ENCODE results near the gene SMC2. TPM values are rescaled to one million over a fixed set of nuclear protein-coding genes. Genes with fewer than 3 reads are reported as not detected.

SMC2 gene
- polyA plus RNA-seq (2013, experiment 1 of 2; ENCODE audit: insufficient read length), result 15.4 TPM
- 17.9 TPM for polyA plus RNA-seq (2013, experiment 2 of 2; ENCODE audit: insufficient read length)

GRCh38 chr9:104093647-104094533 lies at the start of gene SMC2:
Gene SMC2, plus strand, starts transcription at chr9:104094309. Its CDS starts 1,076 bp downstream, at chr9:104095385.
- peak; percentile 91 for DNase-seq

GRCh38 chr9:104068546-104068945 lies 25.6 kb upstream of the SMC2 start:
- no peak for DNase-seq

DNA sequence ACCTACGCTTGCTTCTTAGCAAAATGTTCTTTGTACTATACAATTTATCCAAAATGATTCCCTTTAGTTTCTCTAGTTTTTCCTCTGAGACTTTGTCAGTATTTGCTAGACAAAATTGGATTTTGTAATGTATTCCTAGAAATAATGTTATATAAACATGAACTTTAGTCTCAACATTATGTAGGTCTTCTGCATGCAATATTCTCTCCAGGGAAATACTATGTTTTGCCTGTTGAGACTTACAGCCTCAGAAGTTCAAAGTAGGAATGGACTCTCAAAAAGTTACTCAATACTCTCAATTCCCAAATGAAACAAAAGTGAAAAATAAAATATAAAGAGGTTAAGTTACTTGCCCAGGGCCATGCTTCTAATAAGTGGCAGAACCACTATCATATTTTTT lies 24.8 kb upstream of the SMC2 start:
- no peak for DNase-seq

DNA sequence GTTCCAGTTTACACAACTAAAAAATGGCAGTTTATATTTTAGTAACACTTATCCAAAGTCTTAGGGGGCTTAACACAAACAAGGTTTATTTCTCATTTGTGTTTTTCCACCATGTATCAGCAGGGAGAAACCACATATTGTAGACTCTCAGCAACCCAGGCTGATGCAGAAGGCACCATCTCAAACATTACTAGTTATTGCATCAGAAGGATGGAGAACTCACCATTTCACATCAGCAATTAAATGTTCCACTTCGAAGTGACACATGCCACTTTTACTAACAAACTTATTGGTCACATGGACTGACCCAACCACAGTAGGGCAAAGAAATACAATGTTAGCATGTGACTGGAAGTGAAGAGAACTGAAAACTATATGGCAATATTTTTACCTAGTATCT lies 22.5 kb upstream of the SMC2 start:
- DNase-seq, result no peak

DNA sequence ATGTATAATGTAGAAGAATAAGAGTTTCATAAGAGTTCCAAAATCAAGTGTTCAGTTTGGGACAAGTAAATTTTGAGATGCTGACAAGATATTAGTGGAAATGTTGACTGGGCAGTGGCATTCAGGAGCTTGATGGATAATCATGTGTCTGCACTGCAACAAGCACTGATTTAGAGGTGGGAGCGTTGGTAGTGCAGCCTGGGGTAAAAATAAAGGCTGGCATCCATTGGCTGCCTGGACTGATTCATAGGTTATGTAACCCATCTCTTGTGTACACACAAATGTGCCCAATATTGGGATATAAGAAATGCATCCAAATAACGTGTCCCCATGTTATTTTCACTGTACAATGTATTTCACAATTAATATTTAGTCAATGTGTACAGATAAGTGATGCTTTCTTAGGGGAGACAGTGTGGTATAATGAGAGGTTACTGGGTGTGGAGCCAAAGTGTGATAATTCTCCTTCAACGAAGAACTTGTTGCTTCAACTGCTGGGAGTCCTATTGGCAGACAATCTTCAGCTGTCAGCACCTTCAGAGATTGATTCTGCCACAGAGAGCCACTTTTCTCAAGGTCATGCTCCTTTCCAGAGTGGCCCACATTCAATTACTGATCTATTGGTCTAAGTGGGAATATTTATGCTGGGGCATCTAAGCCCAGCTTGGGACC lies 20.9 kb upstream of the SMC2 start:
- DNase-seq, result no peak

DNA sequence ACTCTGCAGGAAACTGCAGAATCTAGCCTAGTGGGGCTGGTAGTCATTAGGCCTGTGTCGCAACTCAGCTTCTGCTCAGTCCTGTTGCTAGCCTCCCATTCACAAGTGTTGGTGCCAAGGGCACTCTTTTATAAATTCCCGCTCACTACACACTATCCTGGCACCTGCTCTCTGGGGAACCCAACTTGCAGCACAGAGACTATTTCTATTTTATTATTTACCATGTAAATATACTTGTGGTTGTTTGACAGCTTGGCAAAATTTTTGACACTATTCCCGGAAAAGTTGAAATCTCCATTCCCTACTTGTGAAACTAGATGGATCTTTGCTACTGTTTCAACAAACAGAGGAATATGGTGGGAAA lies 20.4 kb upstream of the SMC2 start:
- DNase-seq, result no peak

DNA sequence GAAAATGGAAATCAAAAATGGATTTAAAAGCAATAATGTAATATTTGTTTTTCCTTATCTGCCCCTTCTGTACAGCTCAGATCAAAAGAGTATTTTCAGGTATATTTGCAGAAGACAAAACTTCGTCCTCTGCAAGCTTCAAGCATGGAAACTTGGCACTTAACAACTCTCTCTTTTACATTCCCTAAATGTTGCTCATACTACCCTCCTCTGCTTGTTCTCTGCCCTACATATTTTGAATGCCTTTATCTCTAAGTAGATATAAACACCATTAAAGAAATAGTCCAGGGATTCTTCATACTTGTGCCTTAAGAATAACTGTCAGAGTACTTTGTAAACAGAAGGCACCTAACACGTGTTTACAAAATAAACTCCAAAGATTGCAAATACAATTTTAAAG lies 19.2 kb upstream of the SMC2 start:
- DNase-seq, result peak; percentile 61

GRCh38 chr9:104075801-104076753 lies 18.0 kb upstream of the SMC2 start:
- DNase-seq, result peak; percentile 81

- DNase-seq, result no peak
These were observed 15.5 kb upstream of the SMC2 start for GRCh38 chr9:104078596-104078995.

DNA sequence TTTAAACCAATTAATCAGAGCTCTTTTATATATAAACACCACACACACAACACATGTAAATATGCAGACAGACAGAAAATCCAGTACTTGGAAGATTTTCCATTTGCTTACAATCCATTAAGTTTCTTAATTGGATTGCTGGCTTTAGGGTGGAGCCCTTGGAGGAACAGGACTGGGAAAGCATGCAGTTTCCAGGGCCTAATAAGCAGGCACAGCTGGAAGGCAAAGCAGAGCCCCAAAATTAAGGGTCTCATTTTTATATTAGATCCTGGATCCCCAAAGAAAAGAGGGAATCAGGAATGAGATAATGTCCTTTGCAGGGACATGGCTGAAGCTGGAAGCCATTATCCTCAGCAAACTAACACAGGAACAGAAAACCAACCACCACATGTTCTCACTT lies 13.1 kb upstream of the SMC2 start:
- DNase-seq, result no peak

DNA sequence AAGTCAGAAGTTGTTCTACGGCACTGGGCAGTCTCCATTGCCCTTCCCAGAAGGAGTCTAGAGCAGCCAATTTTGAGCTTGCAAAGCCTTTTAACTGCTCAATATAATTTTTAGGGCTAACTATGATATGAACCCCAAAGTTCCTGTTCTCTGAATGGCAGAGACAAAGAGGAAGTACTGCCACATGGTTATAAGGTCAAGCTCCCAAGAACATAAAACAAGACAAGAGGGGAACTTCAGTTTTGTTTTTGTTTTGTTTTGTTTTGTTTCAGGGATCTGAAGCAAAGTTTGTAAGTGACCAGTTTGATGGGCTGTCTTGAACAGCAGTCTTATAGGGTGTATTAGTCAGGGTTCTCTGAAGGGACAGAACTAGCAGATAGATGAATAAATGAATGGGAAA lies 11.9 kb upstream of the SMC2 start:
- no peak for DNase-seq

DNA sequence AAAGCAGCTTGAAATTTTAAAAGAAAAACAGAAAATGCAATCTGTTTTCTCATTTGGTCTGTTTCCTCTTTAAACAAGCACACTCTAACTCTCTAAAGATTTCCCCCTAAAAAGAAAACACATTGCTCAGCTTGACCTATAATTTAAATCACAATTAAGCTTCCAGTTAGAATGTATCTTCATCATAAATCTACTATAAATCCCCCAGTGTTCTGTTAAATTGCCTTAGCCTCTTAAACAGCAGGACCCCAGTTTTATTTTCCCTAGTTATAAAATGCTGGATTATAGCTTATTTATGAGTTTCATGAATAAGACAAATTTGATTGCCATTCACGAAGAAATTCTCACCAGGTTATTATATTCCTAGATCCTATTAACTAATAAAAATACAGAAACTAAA lies 8.6 kb upstream of the SMC2 start:
- no peak for DNase-seq

DNA sequence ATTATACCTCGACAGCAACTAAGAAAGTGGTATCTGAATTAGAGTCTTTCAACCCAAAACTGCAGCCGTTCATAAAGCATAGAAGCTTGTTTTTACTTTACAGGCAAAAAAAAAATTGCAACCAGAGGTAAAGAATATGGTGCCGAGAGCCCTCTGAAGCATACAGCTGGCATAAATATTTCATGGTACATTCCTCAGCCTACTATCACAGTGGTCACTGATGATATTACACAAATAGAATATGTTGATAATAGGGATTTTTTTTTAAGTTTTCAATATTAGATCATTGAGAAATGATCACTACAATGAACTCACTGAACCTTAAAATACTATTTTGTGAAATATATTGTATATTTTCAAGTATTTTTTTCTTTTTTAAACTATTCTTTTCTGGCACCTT lies 6.2 kb upstream of the SMC2 start:
- no peak for DNase-seq

GRCh38 chr9:104088416-104088815 lies 5.7 kb upstream of the SMC2 start:
- no peak for DNase-seq

DNA sequence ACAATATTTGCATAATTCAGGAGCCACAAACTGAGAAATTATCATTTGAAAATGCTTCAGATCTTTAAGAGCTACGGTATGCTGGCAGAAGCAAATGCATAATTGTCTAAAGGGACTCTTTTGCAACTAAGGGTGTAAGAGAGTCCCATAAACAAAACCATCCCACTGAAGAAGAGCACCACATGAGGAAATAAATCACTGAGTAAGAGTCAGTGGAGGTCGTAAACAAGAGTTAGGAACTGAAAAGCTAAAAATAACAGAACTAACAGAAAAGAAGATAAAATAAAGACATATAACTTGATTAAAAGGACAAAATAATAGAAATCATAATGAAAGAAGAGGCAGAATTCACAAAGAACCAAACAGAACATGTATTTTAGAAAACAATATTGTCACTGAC lies 3.5 kb upstream of the SMC2 start:
- DNase-seq, result no peak

DNA sequence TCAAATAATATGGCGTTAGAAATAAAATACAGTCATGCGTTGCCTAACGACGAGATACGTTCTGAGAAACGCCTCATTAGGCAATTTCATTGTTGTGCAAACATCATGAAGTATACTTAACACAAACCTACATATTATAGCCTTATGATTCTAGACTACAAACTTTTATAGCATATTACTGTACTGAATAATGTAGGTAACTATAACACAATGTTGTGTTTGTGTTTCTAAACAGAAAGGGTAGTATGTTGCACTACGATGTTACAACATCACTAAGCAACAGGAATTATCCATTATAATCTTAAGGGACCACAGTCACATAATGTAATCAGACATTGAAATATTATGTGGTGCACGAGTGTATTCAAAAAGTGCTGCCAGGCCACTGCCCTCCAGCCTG lies 3.0 kb upstream of the SMC2 start:
- no peak for DNase-seq

GRCh38 chr9:104091708-104092107 lies 2.4 kb upstream of the SMC2 start:
- DNase-seq, result no peak

DNA sequence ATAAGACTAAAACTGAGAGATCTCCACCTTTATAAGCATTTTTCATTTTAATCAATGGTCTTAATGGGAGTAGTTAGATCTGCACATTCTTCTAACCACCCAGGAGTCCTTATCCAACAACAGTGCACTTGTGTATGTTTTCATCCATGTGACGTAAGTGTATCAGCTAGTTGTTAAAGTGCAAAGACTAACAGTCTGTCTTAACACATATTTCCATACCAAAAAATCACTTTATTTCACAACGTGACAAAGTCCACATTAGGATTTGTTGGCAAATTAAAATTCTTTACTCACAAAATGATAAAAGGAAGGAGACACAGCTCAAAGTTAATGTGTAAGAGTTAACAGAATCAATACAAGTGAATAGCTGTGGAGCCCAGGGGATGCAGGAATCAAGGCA lies 1.9 kb upstream of the SMC2 start:
- no peak for DNase-seq

DNA sequence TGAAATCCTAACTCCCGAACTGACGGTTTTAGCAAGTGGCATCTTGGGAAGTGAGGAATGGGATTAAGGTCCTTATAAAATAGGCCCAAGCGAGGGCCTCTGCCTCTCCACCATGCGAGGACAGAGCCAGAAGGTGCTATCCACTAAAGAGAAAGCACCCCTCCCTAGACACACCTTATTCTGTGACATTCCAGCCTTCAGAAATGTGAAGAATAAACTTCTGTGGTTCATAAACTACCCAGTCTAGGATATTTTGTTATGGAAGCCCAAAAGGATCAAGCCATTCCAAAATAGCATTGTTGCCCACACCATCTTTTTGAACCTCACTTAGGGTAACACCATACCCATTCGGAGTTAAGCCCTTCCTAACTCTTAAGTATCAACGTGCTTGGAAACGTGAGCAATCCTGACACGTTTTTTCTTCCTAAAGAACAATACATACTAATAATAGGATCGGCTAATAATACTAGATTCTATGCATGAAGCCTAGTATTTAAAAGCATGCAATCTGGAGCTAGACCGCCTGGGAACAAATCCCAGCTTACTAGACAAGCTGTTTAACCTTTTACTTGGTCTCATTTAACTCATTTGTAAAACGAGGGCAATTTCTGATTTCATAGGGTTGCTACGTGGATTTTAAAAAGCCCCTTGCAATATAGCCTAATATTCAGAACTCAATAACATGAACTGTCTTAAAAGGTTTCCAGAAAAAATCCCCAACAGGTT lies 1.1 kb upstream of the SMC2 start:
- no peak for DNase-seq

DNA sequence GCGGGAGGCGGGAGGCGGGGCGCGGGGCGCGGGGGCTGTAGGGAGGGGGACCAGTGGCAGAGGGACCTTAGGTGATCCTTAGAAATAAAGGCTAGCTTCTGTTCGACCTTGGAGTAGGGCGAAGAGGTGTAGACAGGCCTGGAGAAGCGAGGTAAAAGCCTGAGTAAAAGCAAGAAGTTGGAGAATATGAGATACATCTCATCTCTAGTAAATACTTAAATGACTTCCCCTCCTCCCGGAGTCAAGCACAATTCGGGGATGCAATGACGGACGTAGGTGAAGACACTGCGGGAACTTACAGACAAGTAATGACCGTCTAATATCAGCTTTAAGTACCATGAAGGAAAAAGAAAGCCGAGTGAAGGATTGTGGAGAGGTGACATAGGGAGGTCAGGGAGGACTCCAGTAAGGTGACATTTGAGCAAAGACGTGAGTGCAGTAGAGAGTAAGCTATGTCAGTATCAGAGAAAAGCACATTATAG lies 466 bp downstream of the SMC2 start:
- DNase-seq, result no peak

- no peak for DNase-seq
These were observed 5.5 kb downstream of the SMC2 start for GRCh38 chr9:104099630-104100029.

GRCh38 chr9:104104360-104104759 lies 10.3 kb downstream of the SMC2 start:
- no peak for DNase-seq
